MM.1S (cell line): ENCODE measurements around the gene SPC24.
"Not testable (repeated sequence)": the region's sequence is repeated elsewhere in the genome, so short reads cannot be mapped to it uniquely, and the experiment has no call there.

ENCODE experiments used
- DNase-seq: peaks from one replicate; pipeline ENCODE4 v3.0.0-alpha.2; 2015
- H2AFZ ChIP-seq: fragments of 300-600 bp; sonication (generic); 2 replicates; pipeline ENCODE4 v1.6.0; 2016; ENCODE audit warnings: antibody characterized with exemption, low read length
- H3F3A ChIP-seq: fragments of 300-600 bp; sonication (generic); 2 replicates; pipeline ENCODE4 v1.6.1; 2016; ENCODE audit warnings: mild to moderate bottlenecking, antibody characterized with exemption, low read length, moderate library complexity, mixed read lengths; ENCODE audit not compliant: insufficient read depth
- H3K27ac ChIP-seq: fragments of 300-600 bp; sonication (generic); 2 replicates; pipeline ENCODE4 v1.5.1; 2016; ENCODE audit warnings: mild to moderate bottlenecking, low read length
- H3K27me3 ChIP-seq: fragments of 300-600 bp; sonication (generic); replicated peaks from 2 replicates; pipeline ENCODE4 v1.6.0; 2016; ENCODE audit warnings: low read length; ENCODE audit not compliant: insufficient read depth
- H3K36me3 ChIP-seq: fragments of 300-600 bp; sonication (generic); replicated peaks from 2 replicates; pipeline ENCODE4 v1.6.1; 2016; ENCODE audit warnings: mild to moderate bottlenecking, low read length, mixed read lengths; ENCODE audit not compliant: insufficient read depth
- H3K4me1 ChIP-seq: fragments of 300-600 bp; sonication (generic); 2 replicates; pipeline ENCODE4 v1.6.1; 2016; ENCODE audit warnings: low read length, mixed read lengths
- H3K4me2 ChIP-seq: fragments of 300-600 bp; sonication (generic); 2 replicates; pipeline ENCODE4 v1.6.0; 2016; ENCODE audit warnings: low read depth, low read length
- H3K4me3 ChIP-seq: fragments of 300-600 bp; sonication (generic); 2 replicates; pipeline ENCODE4 v1.5.1; 2016; ENCODE audit warnings: low read length, mixed read lengths
- H3K79me2 ChIP-seq: fragments of 300-600 bp; sonication (generic); 2 replicates; pipeline ENCODE4 v1.6.1; 2016; ENCODE audit warnings: mixed run types, low read length, mixed read lengths
- H3K9ac ChIP-seq: fragments of 300-600 bp; sonication (generic); 2 replicates; pipeline ENCODE4 v1.6.1; 2016; ENCODE audit warnings: low read length, mixed read lengths
- H3K9me2 ChIP-seq: fragments of 300-600 bp; sonication (generic); replicated peaks from 2 replicates; pipeline ENCODE4 v1.6.1; 2016; ENCODE audit warnings: mild to moderate bottlenecking, low read length, mixed read lengths; ENCODE audit not compliant: insufficient read depth
- H3K9me3 ChIP-seq: fragments of 300-600 bp; sonication (generic); replicated peaks from 2 replicates; pipeline ENCODE4 v1.6.1; 2016; ENCODE audit warnings: mild to moderate bottlenecking, low read length, mixed read lengths; ENCODE audit not compliant: insufficient read depth
- H4K20me1 ChIP-seq: fragments of 300-600 bp; sonication (generic); 2 replicates; pipeline ENCODE4 v1.6.1; 2016; ENCODE audit warnings: mild to moderate bottlenecking, low read length, moderate library complexity, mixed read lengths; ENCODE audit not compliant: insufficient read depth
- CTCF ChIP-seq: fragments of 300-600 bp; sonication (generic); IDR thresholded peaks from 2 replicates; pipeline ENCODE4 v1.5.1; 2016; ENCODE audit warnings: antibody characterized with exemption, low read length, mixed read lengths
- EZH2 ChIP-seq: fragments of 300-600 bp; sonication (generic); optimal IDR thresholded peaks from 2 replicates; pipeline ENCODE3; 2017; ENCODE audit warnings: low read depth, mild to moderate bottlenecking, antibody characterized with exemption, low read length, mixed read lengths
- EZH2phosphoT487 ChIP-seq: fragments of 300-600 bp; sonication (generic); IDR thresholded peaks from 2 replicates; pipeline ENCODE4 v1.6.1; 2018; ENCODE audit warnings: antibody characterized with exemption, low read length

SPC24 gene

GRCh38 chr19:11100049-11100448 lies 55.5 kb downstream of the SPC24 start:
- H3K79me2 ChIP-seq = peaks cover 82% of the 10 kb centered on the region
- no peak overlapping the region for H3K27ac ChIP-seq
- no peak overlapping the region for H3K4me3 ChIP-seq
- H2AFZ ChIP-seq = no peak overlapping the region
- no peak overlapping the region for H3K9ac ChIP-seq
- H3K4me2 ChIP-seq = no peak overlapping the region
- H3F3A ChIP-seq = peaks cover 18% of the 10 kb centered on the region
- no peaks in the 10 kb centered on the region for H3K27me3 ChIP-seq
- no peaks in the 10 kb centered on the region for H3K9me2 ChIP-seq
- H3K9me3 ChIP-seq = no peaks in the 10 kb centered on the region
- peaks cover 11% of the 10 kb centered on the region for H3K36me3 ChIP-seq
- DNase-seq = no peak
- H3K4me1 ChIP-seq = peaks cover 16% of the 10 kb centered on the region
- TF ChIP-seq EZH2phosphoT487 (no peak), CTCF (no peak)
- H4K20me1 ChIP-seq = peaks cover 29% of the 10 kb centered on the region

- Histone ChIP-seq H3K4me3 (no peak overlapping the region), H3K27ac (no peak overlapping the region), H3K9ac (no peak overlapping the region), H3K79me2 (peaks cover 82% of the 10 kb centered on the region), H3K4me2 (no peak overlapping the region), H3K9me2 (no peaks in the 10 kb centered on the region), H3K27me3 (no peaks in the 10 kb centered on the region), H3F3A (peaks cover 29% of the 10 kb centered on the region), H3K36me3 (peaks cover 5% of the 10 kb centered on the region), H4K20me1 (peaks cover 24% of the 10 kb centered on the region; the same call in 1 of the 2 replicates), H2AFZ (no peak overlapping the region), H3K4me1 (peaks cover 25% of the 10 kb centered on the region), H3K9me3 (no peaks in the 10 kb centered on the region)
- TF ChIP-seq CTCF = no peak
- TF ChIP-seq EZH2phosphoT487 = no peak
- TF ChIP-seq EZH2 = no peak
- no peak for DNase-seq
Measured at GRCh38 chr19:11098861-11099260, 56.7 kb downstream of the SPC24 start.

- peaks cover 31% of the 10 kb centered on the region for H3K4me1 ChIP-seq
- H3K4me3 ChIP-seq = no peak overlapping the region
- H2AFZ ChIP-seq = no peak overlapping the region
- DNase-seq = no peak
- H3F3A ChIP-seq = peaks cover 34% of the 10 kb centered on the region
- no peaks in the 10 kb centered on the region for H3K9me2 ChIP-seq
- TF ChIP-seq EZH2 = no peak
- no peak for TF ChIP-seq CTCF
- TF ChIP-seq EZH2phosphoT487 = no peak
- H3K79me2 ChIP-seq = peaks cover 83% of the 10 kb centered on the region
- H3K27ac ChIP-seq = no peak overlapping the region
- peaks cover 24% of the 10 kb centered on the region; the same call in 1 of the 2 replicates for H4K20me1 ChIP-seq
- H3K9ac ChIP-seq = no peak overlapping the region
- H3K4me2 ChIP-seq = no peak overlapping the region
- H3K36me3 ChIP-seq = peaks cover 5% of the 10 kb centered on the region
- H3K27me3 ChIP-seq = no peaks in the 10 kb centered on the region
- H3K9me3 ChIP-seq = no peaks in the 10 kb centered on the region
Measured at GRCh38 chr19:11098327-11098726, 57.3 kb downstream of the SPC24 start.

- not testable (repeated sequence) for H2AFZ ChIP-seq, H3K9me3 ChIP-seq, H3K9ac ChIP-seq, DNase-seq, H3K4me2 ChIP-seq, H3K4me3 ChIP-seq, H3K9me2 ChIP-seq, H3K27me3 ChIP-seq, H3K36me3 ChIP-seq, H3K27ac ChIP-seq
- H3K79me2 ChIP-seq = peaks cover 83% of the 10 kb centered on the region
- H3K4me1 ChIP-seq = peaks cover 34% of the 10 kb centered on the region
- H4K20me1 ChIP-seq = peaks cover 24% of the 10 kb centered on the region; the same call in 1 of the 2 replicates
- peaks cover 44% of the 10 kb centered on the region for H3F3A ChIP-seq
Measured at GRCh38 chr19:11097367-11097766, 58.2 kb downstream of the SPC24 start.
